ENCODE results near the gene TMCC1.

DNA sequence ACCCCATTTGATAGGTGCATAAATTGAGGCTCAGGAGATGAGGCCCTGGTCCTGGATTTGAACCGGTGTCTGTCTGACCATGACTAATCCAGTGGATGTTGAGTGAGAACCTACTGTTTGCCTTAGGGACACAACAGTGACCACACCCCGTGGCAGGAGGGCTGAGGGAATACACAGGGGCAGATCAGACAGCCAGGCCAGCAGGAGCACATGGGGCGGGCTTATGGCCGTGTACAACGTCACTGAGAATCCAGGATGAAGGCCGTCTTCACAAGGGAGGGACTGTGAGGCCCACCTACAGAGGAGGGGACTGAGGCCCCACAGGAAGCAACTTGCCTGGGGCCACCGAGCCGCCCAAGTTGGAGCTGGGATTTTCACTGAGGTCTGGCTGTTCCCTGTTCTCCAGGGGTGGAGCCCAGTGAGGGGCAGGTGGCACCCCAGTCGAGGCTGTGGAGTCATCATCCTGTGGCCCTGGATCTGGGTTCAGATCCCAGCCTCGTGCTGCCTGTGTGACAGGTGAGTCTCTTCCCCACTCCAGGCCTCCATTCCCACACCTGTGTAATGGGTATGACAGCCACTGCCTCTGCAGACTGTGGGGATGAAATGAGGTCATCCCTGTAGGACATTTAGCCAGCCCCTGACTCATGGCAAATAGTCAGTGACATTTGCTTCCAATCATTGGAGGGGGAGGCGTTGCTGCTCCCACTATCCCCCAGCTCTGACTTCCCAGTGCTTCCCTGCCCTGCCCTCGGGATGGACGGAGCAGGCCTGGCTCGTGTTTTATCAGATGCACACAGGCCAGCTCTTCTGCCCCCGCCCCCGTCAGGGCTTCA lies 280.8 kb downstream of the TMCC1 start:
- TF ChIP-seq, protein P1, sequence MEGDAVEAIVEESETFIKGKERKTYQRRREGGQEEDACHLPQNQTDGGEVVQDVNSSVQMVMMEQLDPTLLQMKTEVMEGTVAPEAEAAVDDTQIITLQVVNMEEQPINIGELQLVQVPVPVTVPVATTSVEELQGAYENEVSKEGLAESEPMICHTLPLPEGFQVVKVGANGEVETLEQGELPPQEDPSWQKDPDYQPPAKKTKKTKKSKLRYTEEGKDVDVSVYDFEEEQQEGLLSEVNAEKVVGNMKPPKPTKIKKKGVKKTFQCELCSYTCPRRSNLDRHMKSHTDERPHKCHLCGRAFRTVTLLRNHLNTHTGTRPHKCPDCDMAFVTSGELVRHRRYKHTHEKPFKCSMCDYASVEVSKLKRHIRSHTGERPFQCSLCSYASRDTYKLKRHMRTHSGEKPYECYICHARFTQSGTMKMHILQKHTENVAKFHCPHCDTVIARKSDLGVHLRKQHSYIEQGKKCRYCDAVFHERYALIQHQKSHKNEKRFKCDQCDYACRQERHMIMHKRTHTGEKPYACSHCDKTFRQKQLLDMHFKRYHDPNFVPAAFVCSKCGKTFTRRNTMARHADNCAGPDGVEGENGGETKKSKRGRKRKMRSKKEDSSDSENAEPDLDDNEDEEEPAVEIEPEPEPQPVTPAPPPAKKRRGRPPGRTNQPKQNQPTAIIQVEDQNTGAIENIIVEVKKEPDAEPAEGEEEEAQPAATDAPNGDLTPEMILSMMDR (IDR thresholded peaks at IDR 0.05) = no peak
- no peak for TF ChIP-seq POLR2A (IDR thresholded peaks at IDR 0.05)
